OCI-LY1 (cell line): ENCODE data around the gene DCAF5.

Experiments
- H2AFZ ChIP-seq: fragments of 200-600 bp; sonication (generic), shearing (Covaris generic); 2 replicates; pipeline ENCODE4 v1.6.0; 2014; ENCODE audit warnings: antibody characterized with exemption, mild to moderate bottlenecking, low read length
- H3F3A ChIP-seq: fragments of 200-600 bp; sonication (generic), shearing (Covaris generic); 2 replicates; pipeline ENCODE4 v1.6.0; 2014; ENCODE audit warnings: mild to moderate bottlenecking, antibody characterized with exemption, low read length, moderate library complexity; ENCODE audit not compliant: insufficient read depth
- H3K27ac ChIP-seq: fragments of 200-600 bp; sonication (generic); 2 replicates; pipeline ENCODE4 v1.5.1; 2014; ENCODE audit warnings: low read length, mixed run types, mild to moderate bottlenecking, low read depth; ENCODE audit not compliant: poor library complexity, severe bottlenecking
- H3K27me3 ChIP-seq: fragments of 200-600 bp; sonication (generic); 2 replicates; pipeline ENCODE4 v1.6.0; 2014; ENCODE audit warnings: antibody characterized with exemption, mild to moderate bottlenecking, low read length, moderate library complexity; ENCODE audit not compliant: insufficient read depth
- H3K36me3 ChIP-seq: fragments of 200-600 bp; sonication (generic); 2 replicates; pipeline ENCODE4 v1.6.1; 2014; ENCODE audit warnings: mild to moderate bottlenecking, antibody characterized with exemption, low read length, moderate library complexity, mixed read lengths; ENCODE audit not compliant: insufficient read depth
- H3K4me1 ChIP-seq: fragments of 200-600 bp; sonication (generic); 2 replicates; pipeline ENCODE4 v1.5.1; 2014; ENCODE audit warnings: mild to moderate bottlenecking, low read length, moderate library complexity; ENCODE audit not compliant: insufficient read depth, severe bottlenecking
- H3K4me2 ChIP-seq: fragments of 200-600 bp; sonication (generic), shearing (Covaris generic); 2 replicates; pipeline ENCODE4 v1.6.1; 2014; ENCODE audit warnings: low read length
- H3K4me3 ChIP-seq: fragments of 200-600 bp; sonication (generic); 2 replicates; pipeline ENCODE4 v1.5.1; 2014; ENCODE audit warnings: low read length, low read depth, mild to moderate bottlenecking, mixed read lengths; ENCODE audit not compliant: poor library complexity, severe bottlenecking
- H3K79me2 ChIP-seq: fragments of 200-600 bp; shearing (Covaris generic); 2 replicates; pipeline ENCODE4 v1.6.1; 2016; ENCODE audit warnings: mixed run types, low read length, mixed read lengths; ENCODE audit not compliant: insufficient read depth
- H3K9ac ChIP-seq: fragments of 200-600 bp; sonication (generic), shearing (Covaris generic); 2 replicates; pipeline ENCODE4 v1.6.1; 2014; ENCODE audit warnings: mild to moderate bottlenecking, low read length, mixed read lengths
- H3K9me2 ChIP-seq: fragments of 200-600 bp; sonication (generic), shearing (Covaris generic); 2 replicates; pipeline ENCODE4 v1.6.1; 2014; ENCODE audit warnings: low read depth, mild to moderate bottlenecking, low read length, mixed read lengths
- H3K9me3 ChIP-seq: fragments of 200-600 bp; shearing (Covaris generic); 2 replicates; pipeline ENCODE4 v1.6.1; 2014; ENCODE audit warnings: low read length, mixed read lengths
- H4K20me1 ChIP-seq: fragments of 200-600 bp; sonication (generic), shearing (Covaris generic); 2 replicates; pipeline ENCODE4 v1.6.0; 2016; ENCODE audit warnings: mild to moderate bottlenecking, low read length; ENCODE audit not compliant: insufficient read depth
- CTCF ChIP-seq: fragments of 200-600 bp; sonication (generic), shearing (Covaris generic); IDR thresholded peaks from 2 replicates; pipeline ENCODE4 v1.5.1; 2017; ENCODE audit warnings: mild to moderate bottlenecking, antibody characterized with exemption, low read length, moderate library complexity, mixed read lengths
- EZH2 ChIP-seq: fragments of 200-600 bp; sonication (generic), shearing (Covaris generic); IDR thresholded peaks from 2 replicates; pipeline ENCODE4 v1.8.0; 2017; ENCODE audit warnings: borderline replicate concordance, mixed run types, mild to moderate bottlenecking, antibody characterized with exemption, low read length, moderate library complexity, mixed read lengths

Gene DCAF5

GRCh38 chr14:69129264-69129880, 23.5 kb downstream of the DCAF5 start:
- Histone ChIP-seq H3K36me3 (no peaks in the 10 kb centered on the region), H4K20me1 (no peaks in the 10 kb centered on the region), H3K9me2 (no peaks in the 10 kb centered on the region), H3K27me3 (no peaks in the 10 kb centered on the region), H3K4me1 (peaks cover 32% of the 10 kb centered on the region), H3K79me2 (peaks cover 58% of the 10 kb centered on the region), H3K9ac (no peak overlapping the region), H3F3A (no peaks in the 10 kb centered on the region), H2AFZ (no peak overlapping the region), H3K4me2 (no peak overlapping the region), H3K27ac (no peak overlapping the region), H3K9me3 (no peaks in the 10 kb centered on the region), H3K4me3 (no peak overlapping the region)
- TF ChIP-seq EZH2 (no peak), CTCF (peak; percentile 96)

- H3K27ac ChIP-seq = no peak overlapping the region
- TF ChIP-seq EZH2 (no peak), CTCF (no peak)
- peaks cover 19% of the 10 kb centered on the region for H3K4me1 ChIP-seq
- no peaks in the 10 kb centered on the region for H3K27me3 ChIP-seq
- peaks cover 2% of the 10 kb centered on the region; the same call in 1 of the 2 replicates for H3K79me2 ChIP-seq
- H3K9me2 ChIP-seq = no peaks in the 10 kb centered on the region
- no peaks in the 10 kb centered on the region for H3F3A ChIP-seq
- peaks cover 70% of the 10 kb centered on the region for H3K36me3 ChIP-seq
- no peak overlapping the region for H2AFZ ChIP-seq
- H3K9me3 ChIP-seq = no peaks in the 10 kb centered on the region
- H4K20me1 ChIP-seq = no peaks in the 10 kb centered on the region
- H3K9ac ChIP-seq = no peak overlapping the region
- no peak overlapping the region for H3K4me2 ChIP-seq
- H3K4me3 ChIP-seq = no peak overlapping the region
These were observed 34.6 kb downstream of the DCAF5 start for GRCh38 chr14:69118305-69118704.

GRCh38 chr14:69117020-69117767, 35.7 kb downstream of the DCAF5 start:
- peaks cover 70% of the 10 kb centered on the region for H3K36me3 ChIP-seq

More at GRCh38 chr14:69117020-69117767, 35.7 kb downstream of the DCAF5 start:
- H2AFZ ChIP-seq = no peak overlapping the region
- no peak overlapping the region for H3K4me3 ChIP-seq
- H3F3A ChIP-seq = no peaks in the 10 kb centered on the region
- no peaks in the 10 kb centered on the region for H3K9me3 ChIP-seq
- no peak overlapping the region for H3K4me2 ChIP-seq
- no peaks in the 10 kb centered on the region for H3K27me3 ChIP-seq
- no peak overlapping the region for H3K27ac ChIP-seq
- H3K79me2 ChIP-seq = no peaks in the 10 kb centered on the region; the same call in 1 of the 2 replicates
- no peak overlapping the region for H3K9ac ChIP-seq
- H4K20me1 ChIP-seq = no peaks in the 10 kb centered on the region
- TF ChIP-seq EZH2 (no peak), CTCF (no peak)
- peaks cover 19% of the 10 kb centered on the region for H3K4me1 ChIP-seq
- H3K9me2 ChIP-seq = no peaks in the 10 kb centered on the region
